Activated CD4-positive, alpha-beta T cell treated with anti-CD3 and anti-CD28 coated beads, Interleukin-2, amount 10 ng/mL, durations not matched to agents 24 days and 14 days (primary cell): ENCODE results near the gene NCOA6. TPM values are rescaled to one million over a fixed set of nuclear protein-coding genes. Genes with fewer than 3 reads are reported as not detected.
A peak's percentile ranks its signal among the peaks of the same experiment; 100 is the strongest.

ENCODE experiments used
- DNase-seq: peaks from one replicate; pipeline ENCODE4 v3.0.0; 2022
- H3K27ac Mint-ChIP-seq: one replicate; pipeline ENCODE4 v1.8.0; 2022; ENCODE audit warnings: mild to moderate bottlenecking, mixed read lengths
- H3K27me3 Mint-ChIP-seq: one replicate; pipeline ENCODE4 v1.8.0; 2022; ENCODE audit warnings: mixed read lengths
- H3K36me3 Mint-ChIP-seq: one replicate; pipeline ENCODE4 v1.8.0; 2022; ENCODE audit warnings: low read depth, mild to moderate bottlenecking, mixed read lengths
- H3K4me1 Mint-ChIP-seq: one replicate; pipeline ENCODE4 v1.8.0; 2021; ENCODE audit warnings: mixed read lengths
- H3K4me3 Mint-ChIP-seq: one replicate; pipeline ENCODE4 v1.8.0; 2022; ENCODE audit warnings: mild to moderate bottlenecking, moderate library complexity, mixed read lengths
- H3K9me3 Mint-ChIP-seq: one replicate; pipeline ENCODE4 v1.8.0; 2021; ENCODE audit warnings: mixed read lengths
- intact Hi-C: fragments of 100-400 bp; cut with micrococcal nuclease; formaldehyde crosslinking; loops from one replicate; pipeline ENCODE4 v1.15.1; 2023
- total RNA-seq: library from RNA; stranded (reverse); gene quantifications from 2 replicates; pipeline ENCODE4 v1.2.3, GENCODE V29; 2022

Gene NCOA6
- total RNA-seq = 25.1 and 26.8 TPM in 2 replicates

DNA sequence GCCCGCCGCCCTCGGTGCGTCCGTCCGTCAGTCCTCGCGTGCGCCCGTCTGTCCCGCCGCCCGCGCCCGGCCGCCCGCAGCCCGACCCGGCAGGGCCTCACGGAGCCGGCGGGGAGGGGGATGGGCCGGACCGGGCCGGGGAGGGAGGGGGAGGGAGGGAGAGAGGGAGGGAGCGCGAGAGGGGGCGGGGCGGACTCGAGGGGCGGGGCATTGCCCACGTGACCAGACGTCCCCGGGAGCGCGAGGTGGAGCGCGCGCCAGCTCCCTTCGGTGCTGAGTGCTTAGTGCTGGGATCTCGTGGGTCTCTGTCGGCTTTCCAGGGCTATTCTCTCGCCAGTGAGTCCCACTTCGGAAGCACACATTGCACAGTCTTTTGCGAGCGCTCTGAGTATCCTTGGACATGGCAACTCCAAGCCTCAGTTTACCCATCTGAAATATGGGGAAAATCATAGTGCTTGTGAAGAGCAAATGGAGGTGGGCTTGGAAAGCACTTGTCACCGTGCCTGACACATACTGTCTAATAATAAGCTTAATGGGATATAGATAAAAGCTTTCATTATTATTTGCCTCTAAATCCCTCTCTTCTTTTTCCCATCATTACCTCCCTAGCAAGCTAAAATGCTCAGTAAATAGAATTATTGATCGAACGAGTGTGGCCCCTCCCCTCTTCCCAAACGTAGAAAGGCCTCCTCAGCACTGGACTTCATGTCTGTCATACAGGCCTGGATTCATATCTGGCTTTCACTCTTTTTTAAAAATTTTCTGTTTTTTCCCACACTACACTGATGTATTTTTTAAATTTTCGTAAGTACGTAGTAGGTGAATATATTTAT, at the start of gene NCOA6:
Gene NCOA6 (minus strand): TSS at position 122 of the 833 bp plus-strand sequence. CDS start 43,296 bp downstream, outside the sequence.
- peaks cover 5% of the 10 kb centered on the region for H3K36me3 Mint-ChIP-seq
- peaks cover 28% of the 10 kb centered on the region for H3K4me1 Mint-ChIP-seq
- peak within 1 kb of the TSS; percentile 93 for H3K27ac Mint-ChIP-seq
- H3K4me3 Mint-ChIP-seq = peak within 1 kb of the TSS; percentile 95
- H3K9me3 Mint-ChIP-seq = no peaks in the 10 kb centered on the region
- peak; percentile 92 for DNase-seq
- peaks cover 11% of the 10 kb centered on the region for H3K27me3 Mint-ChIP-seq
- intact Hi-C loops = loop anchor here (1.0 to 10.0 kb wide), 5 partner anchors 47 to 449 kb away; partner anchors contain the start of genes EDEM2, GGT7, GSS and MMP24OS

GRCh38 chr20:34874094-34874654, 48.7 kb upstream of the NCOA6 start:
- Mint-ChIP-seq H3K9me3 (no peaks in the 10 kb centered on the region), H3K4me1 (peaks cover 66% of the 10 kb centered on the region), H3K4me3 (peak overlapping the region; percentile 96), H3K27ac (peak overlapping the region; percentile 89), H3K36me3 (peaks cover 5% of the 10 kb centered on the region), H3K27me3 (no peaks in the 10 kb centered on the region)
- peak; percentile 90 for DNase-seq
- intact Hi-C loops = loop anchor here (1.0 to 5.0 kb wide), 5 partner anchors 86 to 403 kb away; partner anchors contain the start of genes EDEM2 and MMP24OS

DNA sequence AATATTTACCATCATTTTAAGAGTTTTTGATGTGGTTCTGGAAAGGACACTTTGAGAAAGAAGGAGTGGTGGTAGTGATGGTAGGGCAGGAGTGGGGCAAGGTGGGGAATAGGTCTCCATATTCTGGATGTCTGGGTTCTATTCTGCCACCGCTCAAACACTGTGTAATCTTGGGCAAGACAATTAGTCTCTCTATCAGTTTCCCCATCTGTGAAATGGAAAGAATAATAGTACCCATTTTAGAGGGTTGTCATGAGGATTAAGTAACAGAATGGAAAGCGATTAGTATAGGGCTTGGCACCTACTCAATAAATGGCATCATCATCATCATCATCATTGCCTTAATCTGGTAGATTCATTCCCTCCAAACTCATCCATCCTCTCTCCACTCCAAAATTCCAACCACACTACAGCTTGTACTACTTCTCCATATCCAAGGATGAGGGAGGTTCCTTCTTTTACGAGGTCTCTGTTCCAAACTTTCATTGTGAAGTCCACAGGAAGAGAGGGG, 48.2 kb upstream of the NCOA6 start:
- no peak for DNase-seq
- no peaks in the 10 kb centered on the region for H3K27me3 Mint-ChIP-seq
- H3K9me3 Mint-ChIP-seq = no peaks in the 10 kb centered on the region
- H3K4me3 Mint-ChIP-seq = peak overlapping the region; percentile 94
- intact Hi-C loops = loop anchor here (1.0 to 5.0 kb wide), 6 partner anchors 87 to 404 kb away; partner anchors contain the start of genes EDEM2, MMP24OS and TRPC4AP
- peaks cover 65% of the 10 kb centered on the region for H3K4me1 Mint-ChIP-seq
- peaks cover 4% of the 10 kb centered on the region for H3K36me3 Mint-ChIP-seq
- peak overlapping the region; percentile 78 for H3K27ac Mint-ChIP-seq

GRCh38 chr20:34872622-34873224, 47.3 kb upstream of the NCOA6 start, which contains the start of gene GGT7:
GGT7 (minus strand) TSS chr20:34872856; CDS start chr20:34872815, 41 bp downstream.
- Mint-ChIP-seq H3K27me3 (no peaks in the 10 kb centered on the region), H3K36me3 (peaks cover 4% of the 10 kb centered on the region), H3K9me3 (no peaks in the 10 kb centered on the region), H3K4me3 (peak within 1 kb of the TSS; percentile 94), H3K27ac (peak within 1 kb of the TSS; percentile 81), H3K4me1 (peaks cover 59% of the 10 kb centered on the region)
- intact Hi-C loops = loop anchor here (1.0 to 5.0 kb wide), 4 partner anchors 47 to 405 kb away; partner anchors contain the start of genes MMP24OS, NCOA6 and TRPC4AP
- DNase-seq = peak; percentile 96

DNA sequence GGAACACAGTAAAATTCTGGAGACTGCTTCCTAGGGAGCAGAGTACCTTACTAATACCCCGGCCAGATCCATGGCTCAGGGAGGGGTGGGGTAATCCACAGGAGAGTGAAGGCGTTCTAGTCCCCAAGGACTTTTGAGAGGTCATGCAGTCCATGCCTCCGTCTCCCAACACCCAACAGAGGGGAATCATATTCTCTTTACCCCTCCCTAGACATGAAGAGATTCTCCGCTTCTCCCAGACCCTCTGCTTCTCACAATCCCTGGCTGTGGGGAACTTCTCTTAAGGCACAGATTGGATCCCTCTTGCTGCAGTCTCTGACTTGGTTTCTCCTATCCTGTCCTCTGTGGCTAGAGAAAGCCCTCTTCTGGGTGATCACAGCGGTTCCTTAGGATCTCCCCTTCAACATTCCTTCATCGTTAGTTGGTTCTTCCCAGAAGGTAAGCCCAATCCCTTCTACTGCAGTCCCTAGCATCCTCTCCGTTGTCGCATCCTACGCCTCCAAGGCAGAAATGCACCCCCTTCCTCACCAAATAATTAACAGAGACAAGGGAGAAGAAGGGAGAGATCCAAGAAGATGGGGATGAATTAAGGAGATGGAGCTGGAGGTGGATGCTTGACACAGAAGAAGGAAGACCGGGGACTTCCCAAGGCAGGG, 46.6 kb upstream of the NCOA6 start:
- DNase-seq = no peak
- H3K4me1 Mint-ChIP-seq = peaks cover 56% of the 10 kb centered on the region
- H3K27me3 Mint-ChIP-seq = no peaks in the 10 kb centered on the region
- peak overlapping the region; percentile 81 for H3K27ac Mint-ChIP-seq
- peaks cover 4% of the 10 kb centered on the region for H3K36me3 Mint-ChIP-seq
- no peaks in the 10 kb centered on the region for H3K9me3 Mint-ChIP-seq
- intact Hi-C loops = loop anchor here (1.0 to 5.0 kb wide), 4 partner anchors 47 to 405 kb away; partner anchors contain the start of genes MMP24OS, NCOA6 and TRPC4AP
- H3K4me3 Mint-ChIP-seq = peak overlapping the region; percentile 94

DNA sequence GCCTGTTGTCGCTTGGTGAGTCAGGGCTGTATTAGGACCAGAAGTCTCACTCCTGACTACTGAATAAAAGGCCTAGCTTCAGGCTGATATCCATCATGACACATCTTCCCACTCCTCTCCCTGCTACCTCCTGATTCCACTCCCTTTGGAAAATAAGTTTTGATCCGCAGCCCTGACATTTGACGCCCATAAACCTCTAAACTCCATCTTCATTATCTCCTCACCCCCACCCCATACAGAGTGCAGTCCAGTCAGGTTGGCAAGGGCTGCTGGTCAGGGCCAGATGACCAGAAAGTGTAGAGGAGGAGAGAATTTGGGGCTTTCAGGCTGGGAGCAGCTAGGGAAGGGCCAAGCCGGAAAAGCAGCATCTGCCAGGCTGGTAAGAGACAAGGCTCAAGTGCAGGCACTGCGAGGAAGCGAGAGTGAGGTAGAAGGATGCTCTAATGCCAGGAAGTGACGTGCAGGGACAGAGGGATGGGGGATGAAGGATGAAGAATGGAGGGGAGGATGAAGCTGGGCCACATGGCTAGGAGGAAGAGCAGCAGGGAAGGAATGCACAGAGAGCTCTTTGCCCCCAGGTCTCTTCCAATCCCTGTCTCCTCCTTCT, 46.0 kb upstream of the NCOA6 start:
- peak overlapping the region; percentile 74 for H3K27ac Mint-ChIP-seq
- H3K4me1 Mint-ChIP-seq = peaks cover 51% of the 10 kb centered on the region
- peak overlapping the region; percentile 94 for H3K4me3 Mint-ChIP-seq
- intact Hi-C loops = loop anchor here (5.0 kb wide), 2 partner anchors 131 to 406 kb away; partner anchors contain the start of gene MMP24OS
- peaks cover 5% of the 10 kb centered on the region for H3K36me3 Mint-ChIP-seq
- no peak for DNase-seq
- no peaks in the 10 kb centered on the region for H3K27me3 Mint-ChIP-seq
- H3K9me3 Mint-ChIP-seq = no peaks in the 10 kb centered on the region

GRCh38 chr20:34864216-34864615, 38.8 kb upstream of the NCOA6 start:
- no peak overlapping the region for H3K4me3 Mint-ChIP-seq
- intact Hi-C loops = no loop called here
- H3K4me1 Mint-ChIP-seq = peaks cover 4% of the 10 kb centered on the region
- no peaks in the 10 kb centered on the region for H3K9me3 Mint-ChIP-seq
- H3K27me3 Mint-ChIP-seq = no peaks in the 10 kb centered on the region
- peak overlapping the region; percentile 1 for H3K27ac Mint-ChIP-seq
- peaks cover 4% of the 10 kb centered on the region for H3K36me3 Mint-ChIP-seq
- no peak for DNase-seq

- Mint-ChIP-seq H3K9me3 (no peaks in the 10 kb centered on the region), H3K4me1 (peaks cover 4% of the 10 kb centered on the region), H3K27me3 (no peaks in the 10 kb centered on the region), H3K27ac (no peak overlapping the region), H3K36me3 (peaks cover 6% of the 10 kb centered on the region), H3K4me3 (no peak overlapping the region)
- no peak for DNase-seq
- intact Hi-C loops = no loop called here
Observed at GRCh38 chr20:34863421-34863965, 38.0 kb upstream of the NCOA6 start.

GRCh38 chr20:34862724-34863123, 37.3 kb upstream of the NCOA6 start:
- H3K27me3 Mint-ChIP-seq = no peaks in the 10 kb centered on the region
- H3K27ac Mint-ChIP-seq = no peak overlapping the region
- intact Hi-C loops = no loop called here
- H3K4me1 Mint-ChIP-seq = peaks cover 4% of the 10 kb centered on the region
- H3K4me3 Mint-ChIP-seq = no peak overlapping the region
- H3K9me3 Mint-ChIP-seq = no peaks in the 10 kb centered on the region
- H3K36me3 Mint-ChIP-seq = peaks cover 9% of the 10 kb centered on the region
- DNase-seq = no peak

DNA sequence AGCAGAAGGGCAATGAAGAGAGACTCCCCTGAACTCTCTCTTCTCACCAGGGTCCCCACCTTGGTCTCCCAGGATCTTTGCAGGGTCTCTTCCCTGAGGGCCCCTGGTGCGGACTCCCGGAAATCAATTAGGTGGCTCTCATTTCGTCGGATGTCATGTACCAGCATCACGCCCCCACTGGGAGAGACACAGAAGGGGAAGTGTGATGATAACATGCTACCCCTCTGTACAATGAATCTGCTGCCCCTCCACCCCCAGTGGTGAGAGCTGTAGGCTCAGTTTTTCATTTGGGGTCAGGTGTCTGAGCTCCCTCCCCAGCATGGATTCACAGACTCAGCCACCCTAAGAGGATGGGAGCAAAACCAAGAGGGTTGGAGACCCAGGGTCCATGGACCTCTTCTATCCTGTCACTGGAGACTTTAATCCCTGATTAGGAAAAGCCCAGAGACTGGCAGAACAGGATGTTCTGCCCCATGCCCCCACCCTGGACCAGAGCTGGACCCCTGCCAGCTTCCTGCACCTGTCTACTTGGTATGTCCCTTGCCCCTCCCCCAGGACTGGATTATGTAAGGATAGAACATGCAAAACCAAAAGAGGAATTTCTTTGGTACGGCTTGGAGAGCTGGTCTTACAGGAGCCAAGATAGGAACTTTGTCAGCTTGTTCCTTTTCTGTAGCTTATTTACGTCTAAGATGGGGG, 36.1 kb upstream of the NCOA6 start:
- Mint-ChIP-seq H3K9me3 (no peaks in the 10 kb centered on the region), H3K36me3 (peaks cover 8% of the 10 kb centered on the region), H3K27ac (no peak overlapping the region), H3K27me3 (no peaks in the 10 kb centered on the region), H3K4me1 (peaks cover 4% of the 10 kb centered on the region), H3K4me3 (no peak overlapping the region)
- no peak for DNase-seq
- intact Hi-C loops = no loop called here

GRCh38 chr20:34859826-34860545, 34.5 kb upstream of the NCOA6 start:
- Mint-ChIP-seq H3K4me3 (no peak overlapping the region), H3K27me3 (no peaks in the 10 kb centered on the region), H3K9me3 (no peaks in the 10 kb centered on the region), H3K36me3 (peaks cover 8% of the 10 kb centered on the region), H3K4me1 (peaks cover 6% of the 10 kb centered on the region), H3K27ac (no peak overlapping the region)
- intact Hi-C loops = no loop called here
- DNase-seq = no peak

- Mint-ChIP-seq H3K27ac (no peak overlapping the region), H3K4me1 (peaks cover 6% of the 10 kb centered on the region), H3K27me3 (no peaks in the 10 kb centered on the region), H3K9me3 (no peaks in the 10 kb centered on the region), H3K4me3 (no peak overlapping the region), H3K36me3 (peaks cover 8% of the 10 kb centered on the region)
- DNase-seq = no peak
- intact Hi-C loops = no loop called here
Observed at GRCh38 chr20:34859367-34859766, 33.9 kb upstream of the NCOA6 start.
